ENCODE data around the gene MRPS31. TPM values are rescaled to one million over a fixed set of nuclear protein-coding genes. Genes with fewer than 3 reads are reported as not detected.

Gene MRPS31
- total RNA-seq, 1 experiment from 2014 or later, result 25.5 TPM

DNA sequence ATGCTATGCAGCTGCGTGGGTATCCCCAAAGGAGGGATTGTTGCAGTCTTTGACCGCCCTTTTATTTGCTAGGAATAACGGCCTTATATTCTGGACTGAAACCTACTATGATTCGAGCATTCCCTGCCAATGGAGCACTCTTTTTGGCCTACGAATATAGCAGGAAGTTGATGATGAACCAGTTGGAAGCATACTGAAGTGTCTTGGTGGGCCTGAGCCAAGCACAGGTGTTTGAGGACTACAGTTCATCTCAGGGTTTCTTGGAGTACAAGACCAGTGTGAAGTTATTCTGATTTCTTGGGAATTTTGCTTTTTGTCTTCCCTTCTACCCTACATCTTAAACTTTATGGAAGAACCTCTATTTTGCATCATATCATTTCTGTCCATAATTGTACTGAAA, 38.5 kb upstream of the MRPS31 start:
- TF ChIP-seq PREB (CRISPR knock-in tag; IDR thresholded peaks at IDR 0.05; ENCODE audit: borderline replicate concordance) (no peak), SMAD3 (CRISPR knock-in tag; IDR thresholded peaks at IDR 0.05; ENCODE audit: borderline replicate concordance) (no peak), TCF7 (CRISPR knock-in tag; IDR thresholded peaks at IDR 0.05; ENCODE audit: low read depth) (no peak), SMAD4 (CRISPR knock-in tag; IDR thresholded peaks at IDR 0.05) (no peak), CBFB (CRISPR knock-in tag; IDR thresholded peaks at IDR 0.05; ENCODE audit: low read depth) (no peak), FOXJ3 (CRISPR knock-in tag; IDR thresholded peaks at IDR 0.05; ENCODE audit: borderline replicate concordance) (no peak), MXD4 (CRISPR knock-in tag; IDR thresholded peaks at IDR 0.05; ENCODE audit: borderline replicate concordance) (no peak)
- TF ChIP-seq, protein P1, sequence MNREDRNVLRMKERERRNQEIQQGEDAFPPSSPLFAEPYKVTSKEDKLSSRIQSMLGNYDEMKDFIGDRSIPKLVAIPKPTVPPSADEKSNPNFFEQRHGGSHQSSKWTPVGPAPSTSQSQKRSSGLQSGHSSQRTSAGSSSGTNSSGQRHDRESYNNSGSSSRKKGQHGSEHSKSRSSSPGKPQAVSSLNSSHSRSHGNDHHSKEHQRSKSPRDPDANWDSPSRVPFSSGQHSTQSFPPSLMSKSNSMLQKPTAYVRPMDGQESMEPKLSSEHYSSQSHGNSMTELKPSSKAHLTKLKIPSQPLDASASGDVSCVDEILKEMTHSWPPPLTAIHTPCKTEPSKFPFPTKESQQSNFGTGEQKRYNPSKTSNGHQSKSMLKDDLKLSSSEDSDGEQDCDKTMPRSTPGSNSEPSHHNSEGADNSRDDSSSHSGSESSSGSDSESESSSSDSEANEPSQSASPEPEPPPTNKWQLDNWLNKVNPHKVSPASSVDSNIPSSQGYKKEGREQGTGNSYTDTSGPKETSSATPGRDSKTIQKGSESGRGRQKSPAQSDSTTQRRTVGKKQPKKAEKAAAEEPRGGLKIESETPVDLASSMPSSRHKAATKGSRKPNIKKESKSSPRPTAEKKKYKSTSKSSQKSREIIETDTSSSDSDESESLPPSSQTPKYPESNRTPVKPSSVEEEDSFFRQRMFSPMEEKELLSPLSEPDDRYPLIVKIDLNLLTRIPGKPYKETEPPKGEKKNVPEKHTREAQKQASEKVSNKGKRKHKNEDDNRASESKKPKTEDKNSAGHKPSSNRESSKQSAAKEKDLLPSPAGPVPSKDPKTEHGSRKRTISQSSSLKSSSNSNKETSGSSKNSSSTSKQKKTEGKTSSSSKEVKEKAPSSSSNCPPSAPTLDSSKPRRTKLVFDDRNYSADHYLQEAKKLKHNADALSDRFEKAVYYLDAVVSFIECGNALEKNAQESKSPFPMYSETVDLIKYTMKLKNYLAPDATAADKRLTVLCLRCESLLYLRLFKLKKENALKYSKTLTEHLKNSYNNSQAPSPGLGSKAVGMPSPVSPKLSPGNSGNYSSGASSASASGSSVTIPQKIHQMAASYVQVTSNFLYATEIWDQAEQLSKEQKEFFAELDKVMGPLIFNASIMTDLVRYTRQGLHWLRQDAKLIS (CRISPR knock-in tag; IDR thresholded peaks at IDR 0.05; ENCODE audit: borderline replicate concordance), result no peak
- Mint-ChIP-seq H3K4me3 (no peak overlapping the region), H3K27me3 (ENCODE audit: low read depth) (no peaks in the 10 kb centered on the region), H3K9me3 (no peaks in the 10 kb centered on the region), H3K4me1 (no peaks in the 10 kb centered on the region), H3K36me3 (peaks cover 40% of the 10 kb centered on the region), H3K27ac (no peak overlapping the region)
- ChIA-PET CTCF (no interaction called here), POLR2A (no interaction called here)
- ATAC-seq (no peak), DNase-seq (ENCODE audit: low spot score) (no peak)

- Mint-ChIP-seq H3K4me1 (no peaks in the 10 kb centered on the region), H3K9me3 (no peaks in the 10 kb centered on the region), H3K36me3 (peaks cover 35% of the 10 kb centered on the region), H3K4me3 (no peak overlapping the region), H3K27ac (no peak overlapping the region), H3K27me3 (ENCODE audit: low read depth) (no peaks in the 10 kb centered on the region)
- TF ChIP-seq, protein P2, sequence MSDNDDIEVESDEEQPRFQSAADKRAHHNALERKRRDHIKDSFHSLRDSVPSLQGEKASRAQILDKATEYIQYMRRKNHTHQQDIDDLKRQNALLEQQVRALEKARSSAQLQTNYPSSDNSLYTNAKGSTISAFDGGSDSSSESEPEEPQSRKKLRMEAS (CRISPR knock-in tag; IDR thresholded peaks at IDR 0.05), result no peak
- TF ChIP-seq STAT6 (CRISPR knock-in tag; conservative IDR thresholded peaks at IDR 0.05; ENCODE audit: low read depth) (no peak), PREB (CRISPR knock-in tag; IDR thresholded peaks at IDR 0.05; ENCODE audit: borderline replicate concordance) (no peak), SMAD3 (CRISPR knock-in tag; IDR thresholded peaks at IDR 0.05; ENCODE audit: borderline replicate concordance) (no peak), ZNF263 (CRISPR knock-in tag; IDR thresholded peaks at IDR 0.05; ENCODE audit: low read depth) (no peak), GRHL2 (CRISPR knock-in tag; IDR thresholded peaks at IDR 0.05; ENCODE audit: insufficient replicate concordance, severe bottlenecking) (no peak), NR2C2 (CRISPR knock-in tag; IDR thresholded peaks at IDR 0.05) (no peak), RORB (CRISPR knock-in tag; IDR thresholded peaks at IDR 0.05) (no peak), ZNF396 (CRISPR knock-in tag; IDR thresholded peaks at IDR 0.05; ENCODE audit: borderline replicate concordance) (no peak)
- TF ChIP-seq, protein P3, sequence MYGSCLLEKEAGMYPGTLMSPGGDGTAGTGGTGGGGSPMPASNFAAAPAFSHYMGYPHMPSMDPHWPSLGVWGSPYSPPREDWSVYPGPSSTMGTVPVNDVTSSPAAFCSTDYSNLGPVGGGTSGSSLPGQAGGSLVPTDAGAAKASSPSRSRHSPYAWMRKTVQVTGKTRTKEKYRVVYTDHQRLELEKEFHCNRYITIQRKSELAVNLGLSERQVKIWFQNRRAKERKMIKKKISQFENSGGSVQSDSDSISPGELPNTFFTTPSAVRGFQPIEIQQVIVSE (CRISPR knock-in tag; IDR thresholded peaks at IDR 0.05; ENCODE audit: borderline replicate concordance), result no peak
- ATAC-seq (no peak), DNase-seq (ENCODE audit: low spot score) (no peak)
- ChIA-PET CTCF (no interaction called here), POLR2A (no interaction called here)
Observed at GRCh38 chr13:40806241-40806640, 35.3 kb upstream of the MRPS31 start.

All from WTC11 (cell line).